GM12801 (cell line): ENCODE measurements around the gene GRK5.

ENCODE experiments used
- CTCF ChIP-seq: IDR thresholded peaks from one replicate; pipeline ENCODE4 v1.5.1; 2011; ENCODE audit warnings: control low read depth; ENCODE audit not compliant: insufficient read length; ENCODE audit errors: extremely low read depth

Gene GRK5

GRCh38 chr10:119330342-119330741, 123.0 kb downstream of the GRK5 start:
- TF ChIP-seq CTCF: no peak

DNA sequence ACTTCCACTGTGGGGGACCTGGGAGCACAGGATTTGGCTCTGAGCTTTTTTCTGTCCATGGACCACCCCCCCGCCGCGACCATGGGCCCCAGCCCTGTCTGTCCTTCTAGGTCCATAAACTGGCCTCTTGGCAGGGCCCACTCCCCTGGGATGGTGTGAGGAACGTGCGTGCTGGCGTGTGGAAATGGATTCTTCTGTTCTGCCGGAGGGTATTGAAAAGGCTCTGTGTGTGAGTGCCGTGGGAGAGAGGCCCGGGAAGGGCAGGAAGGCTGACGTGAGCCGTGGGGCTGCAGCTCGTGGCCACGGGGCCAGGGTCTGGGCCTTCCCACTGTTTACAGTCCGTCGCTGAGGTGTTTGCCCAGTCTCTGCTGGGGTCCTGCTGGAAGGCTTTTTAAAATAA, 123.7 kb downstream of the GRK5 start:
- TF ChIP-seq CTCF: no peak

DNA sequence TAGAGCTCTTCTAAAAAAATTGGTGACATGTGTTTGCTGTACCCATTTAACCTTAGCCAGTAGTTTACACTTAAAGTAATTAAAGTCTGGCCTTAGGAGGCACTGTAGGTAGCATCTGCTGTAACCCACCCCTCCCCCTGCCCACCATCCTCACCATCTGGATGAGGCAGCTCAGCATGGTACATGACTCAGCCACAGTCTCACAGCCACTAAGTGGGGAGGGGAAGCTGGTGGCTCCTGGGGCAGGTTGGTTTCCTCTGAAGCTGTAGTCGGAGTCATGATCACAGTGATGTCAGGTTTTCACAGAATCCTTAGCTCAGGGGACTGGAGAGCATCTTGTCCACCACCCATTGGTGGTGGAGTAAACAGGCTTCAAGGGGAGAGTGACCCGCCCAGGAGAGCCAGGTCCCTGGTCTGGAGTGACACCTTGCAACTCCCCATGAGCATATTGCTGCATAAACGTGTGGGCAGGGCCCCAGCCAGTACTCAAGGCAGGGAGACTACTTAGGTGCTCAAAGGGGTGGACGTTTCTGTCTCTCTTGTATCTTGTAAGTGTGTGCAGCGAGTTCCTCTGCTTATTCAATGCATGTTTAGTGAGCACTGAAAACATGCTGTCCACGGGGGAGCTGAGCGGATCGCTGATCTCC, 125.9 kb downstream of the GRK5 start:
- no peak for TF ChIP-seq CTCF

GRCh38 chr10:119335671-119336353, 128.4 kb downstream of the GRK5 start:
- TF ChIP-seq CTCF: no peak

- TF ChIP-seq CTCF: no peak
Observed at GRCh38 chr10:119336599-119336998, 129.2 kb downstream of the GRK5 start.

- no peak for TF ChIP-seq CTCF
Observed at GRCh38 chr10:119337223-119337622, 129.9 kb downstream of the GRK5 start.

DNA sequence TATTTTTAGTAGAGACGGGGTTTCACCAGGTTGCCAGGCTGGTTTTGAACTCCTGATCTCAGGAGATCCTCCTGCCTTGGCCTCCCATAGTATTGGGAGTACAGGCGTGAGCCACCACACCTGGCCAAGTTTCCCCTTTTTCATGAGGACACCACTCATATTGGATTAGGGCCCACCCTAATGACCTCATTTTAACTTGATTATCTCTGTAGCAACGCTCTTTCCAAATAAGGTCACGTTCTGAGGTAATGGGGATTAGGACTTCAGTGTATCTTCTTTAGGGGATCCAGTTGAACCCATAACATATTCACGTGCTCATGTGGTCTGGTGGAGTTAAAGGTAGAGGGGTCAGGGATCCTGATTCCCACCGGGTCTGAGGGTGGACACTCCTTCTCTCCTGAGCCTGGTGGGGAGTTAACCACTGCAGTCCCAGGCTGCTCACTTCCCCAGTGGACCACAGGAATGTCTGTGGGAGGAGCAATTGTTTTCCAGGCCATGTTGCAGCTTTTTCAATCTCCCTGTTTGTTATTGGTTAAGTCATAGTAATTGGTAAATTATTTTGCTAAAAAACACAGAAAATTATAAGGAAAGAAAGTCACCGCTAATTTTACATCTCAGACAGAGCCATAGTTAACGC, 130.5 kb downstream of the GRK5 start:
- TF ChIP-seq CTCF: no peak
